Hippocampal formation (tissue), 2 donors: ENCODE measurements around the gene TBX2.

Source experiments
- DNase-seq, 2 donors: peaks; one replicate each; lab custom pipeline; 2025; lab: John Stamatoyannopoulos, UW

Gene TBX2

DNA sequence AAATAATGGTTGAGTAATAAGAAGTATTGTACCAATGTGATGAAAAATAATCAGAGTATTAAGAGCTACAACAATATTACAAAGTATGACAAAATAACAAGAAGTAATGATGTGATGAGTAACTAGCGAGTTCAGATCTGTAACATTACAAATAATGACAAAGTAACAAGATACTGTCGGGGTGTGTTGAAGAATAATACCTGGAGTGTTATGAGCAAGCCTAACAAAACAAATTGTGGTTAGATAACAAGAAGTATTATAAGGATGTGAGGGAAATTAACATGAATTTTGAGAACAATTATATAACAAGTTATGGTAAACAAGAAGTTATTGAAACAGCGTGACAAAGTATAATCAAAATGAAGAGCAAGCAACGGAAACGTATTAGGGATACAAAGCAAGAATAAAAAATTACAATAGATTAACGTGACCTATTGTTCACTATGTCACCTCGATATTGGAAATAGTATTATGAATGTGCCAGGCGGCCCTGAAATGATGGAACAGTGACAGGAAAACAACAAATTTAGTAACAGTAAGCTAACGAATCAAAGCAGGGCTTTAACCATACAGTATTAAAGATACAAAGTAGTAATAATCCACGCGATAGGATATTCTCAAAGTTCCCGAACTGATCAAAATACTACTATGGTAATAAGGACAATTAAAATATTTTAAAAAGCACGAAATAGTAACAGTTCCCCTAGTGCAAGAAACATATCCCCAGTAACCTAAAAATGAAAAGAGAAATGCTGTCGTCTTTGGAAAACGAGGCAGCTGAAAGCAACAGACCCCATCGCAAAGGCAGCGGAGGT lies 54.1 kb downstream of the TBX2 start:
- DNase-seq, result no peak

DNA sequence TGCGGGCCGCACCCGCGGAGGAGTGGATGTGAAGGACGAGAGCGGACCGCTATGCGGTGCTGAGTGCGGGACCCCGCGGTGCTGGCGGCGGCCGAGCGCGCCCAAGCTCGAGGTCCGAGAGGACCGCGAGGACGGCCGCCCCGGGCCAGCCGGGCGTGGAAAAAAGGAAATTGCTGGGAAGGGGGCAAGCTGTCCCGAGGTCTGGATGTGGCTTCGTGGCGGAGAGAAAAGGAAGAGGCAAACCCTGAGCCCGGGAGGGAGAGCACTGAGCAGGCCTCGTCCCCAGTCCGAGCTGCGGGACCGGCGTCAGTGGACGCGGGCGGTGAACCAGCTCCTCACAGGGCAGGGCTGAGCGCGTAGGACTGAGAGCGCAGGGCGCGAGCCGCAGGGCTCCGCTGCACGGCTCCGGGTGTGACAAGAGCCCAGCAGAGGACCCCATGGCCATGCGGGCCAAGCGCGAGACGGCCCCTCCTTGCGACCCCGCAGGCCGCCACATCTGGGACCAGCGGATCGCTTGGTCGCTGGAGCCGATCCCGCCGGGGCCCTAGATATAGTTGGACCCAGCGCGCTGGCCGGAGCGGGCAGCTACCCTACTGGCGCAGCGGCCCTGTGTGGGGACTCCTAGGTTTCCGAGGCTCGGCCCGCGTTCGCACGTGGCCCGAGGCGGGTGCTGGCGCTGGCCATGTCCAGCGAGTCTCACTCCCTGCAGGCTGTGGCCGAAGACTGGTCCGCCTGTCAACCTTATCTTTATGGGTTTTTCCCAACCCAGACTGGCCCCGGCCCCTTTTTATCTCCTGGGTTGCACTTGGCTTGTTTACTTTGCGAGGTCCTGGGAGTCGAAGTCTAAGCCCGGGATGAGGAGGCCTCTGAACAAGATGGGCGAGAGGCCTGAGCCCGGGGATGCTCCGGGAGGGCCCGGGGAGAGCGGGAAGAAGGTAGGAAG lies 55.0 kb downstream of the TBX2 start:
- DNase-seq, result no peak

GRCh38 chr17:61455324-61456060 lies 55.8 kb downstream of the TBX2 start:
- DNase-seq, result no peak

GRCh38 chr17:61456061-61456681 lies 56.5 kb downstream of the TBX2 start:
- DNase-seq, result no peak

DNA sequence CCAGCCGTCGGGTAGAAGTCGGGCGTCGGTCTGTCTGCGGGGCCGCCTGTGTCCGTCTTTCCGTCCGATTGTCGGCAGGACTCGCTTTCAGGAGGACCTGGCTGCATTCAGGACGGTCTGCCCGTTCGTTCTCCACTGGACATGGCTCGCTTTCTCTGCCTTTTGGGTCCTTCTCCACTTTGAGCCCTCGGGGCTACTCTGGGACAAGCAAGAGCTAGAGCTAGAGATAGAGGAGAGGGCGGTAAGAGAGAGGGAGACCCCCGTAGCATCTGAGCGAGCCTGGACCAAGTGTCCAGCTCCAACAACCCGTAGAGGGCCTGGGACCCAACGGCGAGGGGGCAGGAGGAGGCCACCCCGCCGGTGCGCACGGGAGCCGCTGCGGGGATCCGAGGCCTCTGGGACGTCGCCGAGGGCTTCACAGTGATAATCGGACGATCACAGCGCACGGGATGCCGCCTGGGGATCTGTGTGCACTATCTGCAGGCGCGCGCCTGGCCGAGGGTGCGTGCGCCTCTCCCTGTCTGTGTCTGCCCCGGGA lies 57.1 kb downstream of the TBX2 start:
- no peak for DNase-seq

DNA sequence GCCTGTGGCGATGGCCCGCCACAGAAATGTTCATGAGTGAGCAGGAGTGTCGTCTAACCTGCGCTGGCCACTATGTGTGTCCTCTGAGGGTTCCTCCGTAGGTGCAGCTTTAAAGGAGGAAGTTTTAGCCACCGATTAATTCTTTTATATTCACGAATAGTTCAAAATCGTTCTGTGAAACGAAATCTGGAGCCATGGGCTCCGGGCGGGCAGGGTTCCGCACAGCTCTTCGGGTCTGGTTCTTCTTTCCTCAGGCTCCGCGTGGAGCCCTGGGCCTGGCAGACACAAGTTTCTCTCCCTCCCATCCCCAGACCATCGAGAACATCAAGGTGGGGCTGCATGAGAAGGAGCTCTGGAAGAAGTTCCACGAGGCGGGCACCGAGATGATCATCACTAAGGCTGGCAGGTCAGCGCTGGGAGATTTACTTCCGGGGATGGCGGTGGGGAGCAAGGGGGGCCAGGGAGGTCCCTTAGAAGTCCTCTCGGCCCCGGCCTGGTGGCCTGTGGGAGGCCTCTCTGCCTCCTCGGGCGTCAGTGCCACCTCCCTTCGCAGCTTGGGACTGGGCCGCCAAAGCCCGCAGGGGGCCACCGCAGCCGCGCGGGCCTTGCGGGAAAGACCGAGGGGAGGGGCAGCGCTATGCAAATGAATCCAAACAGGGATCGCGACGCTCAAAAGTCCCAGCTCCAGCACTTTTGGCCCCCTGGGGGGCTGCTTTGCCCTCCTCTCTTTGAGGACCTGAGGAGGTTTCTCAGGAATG lies 57.8 kb downstream of the TBX2 start:
- DNase-seq, result no peak

GRCh38 chr17:61458000-61458399 lies 58.4 kb downstream of the TBX2 start:
- no peak for DNase-seq

GRCh38 chr17:61458421-61459141 lies 58.9 kb downstream of the TBX2 start:
- DNase-seq, result no peak
